Natural killer cell (primary cell): ENCODE results near the gene PCDHB15. TPM values are rescaled to one million over a fixed set of nuclear protein-coding genes. Genes with fewer than 3 reads are reported as not detected.
A peak's percentile ranks its signal among the peaks of the same experiment; 100 is the strongest.
"Not testable (repeated sequence)": the region's sequence is repeated elsewhere in the genome, so short reads cannot be mapped to it uniquely, and the experiment has no call there.

ENCODE experiments used
- ATAC-seq, 3 donors: fragments of 150-1000 bp in 2 of 3; fragments of 200-7000 bp in 1 of 3; cut with Tn5 transposase; 1 replicate in 1 of 3; 2 replicates in 2 of 3; pipeline ENCODE4 v1.10.0; 2021; ENCODE audit warnings: mild to moderate bottlenecking in 2 of 3, moderate library complexity in 2 of 3
- DNase-seq, 2 donors: peaks; one replicate each; pipeline versions ENCODE4 v3.0.0 to v3.0.0-alpha.2; 2013 to 2021; ENCODE audit warnings: mixed read lengths in 1 of 2
- H3K27ac ChIP-seq: one replicate; pipeline ENCODE4 v1.5.1; 2013; ENCODE audit warnings: mild to moderate bottlenecking, low read length
- H3K27me3 ChIP-seq: one replicate; pipeline ENCODE4 v1.6.1; 2013; ENCODE audit warnings: low read length; ENCODE audit not compliant: control insufficient read depth, insufficient read depth
- H3K36me3 ChIP-seq: one replicate; pipeline ENCODE4 v1.6.1; 2013; ENCODE audit warnings: low read length; ENCODE audit not compliant: control insufficient read depth, insufficient read depth
- H3K4me1 ChIP-seq: one replicate; pipeline ENCODE4 v1.6.1; 2013; ENCODE audit warnings: low read length; ENCODE audit not compliant: control insufficient read depth, insufficient read depth
- H3K4me3 ChIP-seq: one replicate; pipeline ENCODE4 v1.5.1; 2013; ENCODE audit warnings: low read length
- H3K9me3 ChIP-seq: one replicate; pipeline ENCODE4 v1.6.1; 2013; ENCODE audit warnings: low read length; ENCODE audit not compliant: control insufficient read depth, insufficient read depth
- H3K27ac Mint-ChIP-seq, 2 donors: one replicate each; pipeline ENCODE4 v1.8.0; 2022; ENCODE audit warnings: mild to moderate bottlenecking in 2 of 2, mixed read lengths in 2 of 2, moderate library complexity in 1 of 2
- H3K27me3 Mint-ChIP-seq, 2 donors: one replicate each; pipeline ENCODE4 v1.8.0; 2022; ENCODE audit warnings: low read depth in 2 of 2, mixed read lengths in 2 of 2
- H3K36me3 Mint-ChIP-seq: one replicate; pipeline ENCODE4 v1.8.0; 2022; ENCODE audit warnings: mixed read lengths
- H3K4me1 Mint-ChIP-seq, 2 donors: one replicate each; pipeline ENCODE4 v1.8.0; 2022; ENCODE audit warnings: mixed read lengths in 2 of 2
- H3K4me3 Mint-ChIP-seq: one replicate; pipeline ENCODE4 v1.8.0; 2022; ENCODE audit warnings: mild to moderate bottlenecking, moderate library complexity, mixed read lengths
- H3K9me3 Mint-ChIP-seq, 2 donors: one replicate each; pipeline ENCODE4 v1.8.0; 2022; ENCODE audit warnings: mixed read lengths in 2 of 2
- WGBS: methylation state at CpG from one replicate; pipeline ENCODE4 v1.1.7; 2013; ENCODE audit warnings: missing lambda C conversion rate; ENCODE audit not compliant: insufficient coverage; 5-methylcytosine and 5-hydroxymethylcytosine counted together
- intact Hi-C: fragments of 100-400 bp; cut with micrococcal nuclease; formaldehyde crosslinking; loops from one replicate; pipeline ENCODE4 v1.14.2; 2022
- total RNA-seq, 4 donors: library from RNA; stranded (reverse); fragments of 120-200 nt in 1 of 4; gene quantifications; one replicate each; pipeline versions ENCODE4 v1.2.3 to v1.2.4, GENCODE V29; 2013 to 2022
- TF ChIP-seq, protein P1 (sequence below): fragments of 200-600 bp; IDR thresholded peaks from one replicate; pipeline ENCODE4 v1.8.0; 2022; ENCODE audit warnings: antibody characterized with exemption

The PCDHB15 gene
- total RNA-seq: not detected
- total RNA-seq (2013): 0.05 TPM

DNA sequence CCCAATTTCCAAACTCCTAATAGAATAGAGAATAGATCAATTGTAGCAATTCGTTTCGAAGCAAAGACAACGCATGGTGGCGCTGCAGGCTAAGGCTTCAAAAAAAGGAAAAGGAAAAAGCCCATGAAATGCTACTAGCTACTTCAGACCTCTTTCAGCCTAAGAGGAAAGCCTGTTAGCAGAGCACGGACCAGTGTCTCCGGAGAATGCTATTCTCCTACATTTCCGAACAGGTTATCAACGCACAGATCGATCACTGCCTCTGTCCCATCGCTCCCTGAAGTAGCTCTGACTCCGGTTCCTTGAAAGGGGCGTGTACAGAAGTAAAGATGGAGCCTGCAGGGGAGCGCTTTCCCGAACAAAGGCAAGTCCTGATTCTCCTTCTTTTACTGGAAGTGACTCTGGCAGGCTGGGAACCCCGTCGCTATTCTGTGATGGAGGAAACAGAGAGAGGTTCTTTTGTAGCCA, at the start of gene PCDHB15:
PCDHB15 (plus strand) TSS at position 146 of the 468 bp plus-strand sequence; CDS start at position 330, 184 bp downstream.
- peak in 1 of 2 donors; percentile 33 for DNase-seq
- Mint-ChIP-seq H3K4me3 (no peak within 1 kb of the TSS), H3K4me1 (no peaks in the 10 kb centered on the region), H3K27ac (no peak within 1 kb of the TSS), H3K9me3 (peaks cover 14 to 20% of the 10 kb centered on the region in 2 donors), H3K27me3 (peaks cover 0 to 7% of the 10 kb centered on the region in 2 donors), H3K36me3 (peaks cover 43% of the 10 kb centered on the region)
- Histone ChIP-seq H3K27ac (no peak within 1 kb of the TSS), H3K4me3 (no peak within 1 kb of the TSS), H3K4me1 (no peaks in the 10 kb centered on the region), H3K36me3 (no peaks in the 10 kb centered on the region), H3K9me3 (peaks cover 55% of the 10 kb centered on the region), H3K27me3 (peaks cover 5% of the 10 kb centered on the region)
- TF ChIP-seq, protein P1, sequence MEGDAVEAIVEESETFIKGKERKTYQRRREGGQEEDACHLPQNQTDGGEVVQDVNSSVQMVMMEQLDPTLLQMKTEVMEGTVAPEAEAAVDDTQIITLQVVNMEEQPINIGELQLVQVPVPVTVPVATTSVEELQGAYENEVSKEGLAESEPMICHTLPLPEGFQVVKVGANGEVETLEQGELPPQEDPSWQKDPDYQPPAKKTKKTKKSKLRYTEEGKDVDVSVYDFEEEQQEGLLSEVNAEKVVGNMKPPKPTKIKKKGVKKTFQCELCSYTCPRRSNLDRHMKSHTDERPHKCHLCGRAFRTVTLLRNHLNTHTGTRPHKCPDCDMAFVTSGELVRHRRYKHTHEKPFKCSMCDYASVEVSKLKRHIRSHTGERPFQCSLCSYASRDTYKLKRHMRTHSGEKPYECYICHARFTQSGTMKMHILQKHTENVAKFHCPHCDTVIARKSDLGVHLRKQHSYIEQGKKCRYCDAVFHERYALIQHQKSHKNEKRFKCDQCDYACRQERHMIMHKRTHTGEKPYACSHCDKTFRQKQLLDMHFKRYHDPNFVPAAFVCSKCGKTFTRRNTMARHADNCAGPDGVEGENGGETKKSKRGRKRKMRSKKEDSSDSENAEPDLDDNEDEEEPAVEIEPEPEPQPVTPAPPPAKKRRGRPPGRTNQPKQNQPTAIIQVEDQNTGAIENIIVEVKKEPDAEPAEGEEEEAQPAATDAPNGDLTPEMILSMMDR: no peak
- WGBS: 18% methylated on average over 16 of the region's 16 CpGs
- ATAC-seq: no peak
- intact Hi-C loops: no loop called here

DNA sequence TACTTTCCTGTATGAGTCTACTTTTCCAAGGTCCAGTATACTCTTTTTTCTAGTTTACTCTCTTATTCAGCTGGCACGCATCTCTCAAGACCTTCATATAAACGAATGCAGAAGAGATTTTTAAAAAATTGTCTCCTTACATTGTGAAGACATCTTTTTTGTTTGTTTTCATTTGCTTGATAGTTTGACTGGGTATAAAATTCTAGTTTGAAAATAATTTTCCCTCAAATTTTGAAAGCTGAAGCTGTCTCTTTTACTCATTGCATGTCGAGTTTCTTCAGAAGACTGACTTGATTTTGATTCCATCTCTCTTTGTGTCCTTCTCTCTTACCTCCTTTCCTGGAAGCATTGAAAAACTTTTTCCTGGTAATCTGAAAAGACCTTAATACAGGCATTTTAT, 48.8 kb upstream of the PCDHB15 start:
- H3K9me3 Mint-ChIP-seq: peaks cover 13 to 22% of the 10 kb centered on the region in 2 donors
- intact Hi-C loops: no loop called here
- Histone ChIP-seq H3K9me3 (peaks cover 2% of the 10 kb centered on the region), H3K27me3 (peaks cover 5% of the 10 kb centered on the region), H3K4me3 (no peak overlapping the region), H3K27ac (no peak overlapping the region), H3K4me1 (no peaks in the 10 kb centered on the region), H3K36me3 (no peaks in the 10 kb centered on the region)
- ATAC-seq (no peak), DNase-seq (no peak)
- no peak overlapping the region for H3K27ac Mint-ChIP-seq
- no peak overlapping the region for H3K4me3 Mint-ChIP-seq
- H3K4me1 Mint-ChIP-seq: no peaks in the 10 kb centered on the region
- peaks cover 0 to 34% of the 10 kb centered on the region in 2 donors for H3K27me3 Mint-ChIP-seq
- H3K36me3 Mint-ChIP-seq: peaks cover 9% of the 10 kb centered on the region
- TF ChIP-seq, protein P1: no peak
- WGBS: 45% methylated on average over 1 of the region's 3 CpGs

DNA sequence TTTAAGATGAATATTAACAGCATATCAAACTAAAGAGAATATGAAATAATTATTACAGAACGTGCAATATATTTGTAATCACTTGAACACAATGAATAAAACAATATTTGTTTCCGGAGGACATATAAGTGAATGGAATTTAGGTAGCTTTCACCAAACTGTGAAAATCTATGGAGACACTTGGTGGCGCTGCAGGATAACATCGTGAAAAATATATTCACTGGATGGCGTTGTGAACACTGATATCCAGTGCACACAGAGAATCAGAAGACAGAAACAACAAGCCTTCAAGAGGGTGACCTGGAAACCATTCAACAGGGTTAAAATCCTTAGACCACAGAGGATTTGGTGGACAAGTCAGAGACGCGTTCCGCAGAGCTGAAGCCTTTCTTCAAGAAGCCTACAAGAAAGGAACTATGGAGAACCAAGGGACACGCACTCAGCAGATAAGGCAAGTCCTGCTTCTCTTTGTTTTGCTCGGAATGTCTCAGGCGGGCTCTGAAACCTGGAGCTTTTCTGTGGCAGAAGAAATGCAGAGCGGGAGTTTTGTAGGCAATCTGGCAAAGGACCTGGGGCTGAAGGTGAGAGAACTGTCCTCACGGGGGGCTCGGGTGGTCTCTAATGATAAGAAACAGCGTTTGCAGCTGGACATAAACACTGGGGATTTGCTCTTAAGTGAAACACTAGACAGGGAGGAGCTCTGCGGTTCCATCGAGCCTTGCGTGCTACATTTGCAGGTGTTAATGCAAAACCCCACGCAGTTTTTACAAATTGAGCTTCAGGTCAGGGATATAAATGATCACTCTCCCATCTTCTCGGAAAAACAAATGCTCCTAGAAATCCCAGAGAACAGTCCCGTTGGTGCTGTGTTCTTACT, 45.6 kb upstream of the PCDHB15 start, which contains the start of gene PCDHB11:
PCDHB11 (plus strand) TSS at position 269 of the 877 bp plus-strand sequence; CDS start at position 417, 148 bp downstream.
- DNase-seq (peak in 1 of 2 donors; percentile 14), ATAC-seq (no peak)
- Mint-ChIP-seq H3K27me3 (peaks cover 0 to 19% of the 10 kb centered on the region in 2 donors), H3K36me3 (peaks cover 9% of the 10 kb centered on the region), H3K9me3 (peaks cover 8 to 17% of the 10 kb centered on the region in 2 donors), H3K27ac (no peak within 1 kb of the TSS), H3K4me1 (no peaks in the 10 kb centered on the region), H3K4me3 (no peak within 1 kb of the TSS)
- H3K27me3 ChIP-seq: peaks cover 7% of the 10 kb centered on the region
- 49% methylated on average over 20 of the region's 21 CpGs for WGBS
- H3K27ac ChIP-seq: no peak within 1 kb of the TSS
- H3K4me3 ChIP-seq: no peak within 1 kb of the TSS
- H3K9me3 ChIP-seq: peaks cover 2% of the 10 kb centered on the region
- TF ChIP-seq, protein P1: no peak
- intact Hi-C loops: no loop called here
- H3K36me3 ChIP-seq: no peaks in the 10 kb centered on the region
- H3K4me1 ChIP-seq: no peaks in the 10 kb centered on the region

DNA sequence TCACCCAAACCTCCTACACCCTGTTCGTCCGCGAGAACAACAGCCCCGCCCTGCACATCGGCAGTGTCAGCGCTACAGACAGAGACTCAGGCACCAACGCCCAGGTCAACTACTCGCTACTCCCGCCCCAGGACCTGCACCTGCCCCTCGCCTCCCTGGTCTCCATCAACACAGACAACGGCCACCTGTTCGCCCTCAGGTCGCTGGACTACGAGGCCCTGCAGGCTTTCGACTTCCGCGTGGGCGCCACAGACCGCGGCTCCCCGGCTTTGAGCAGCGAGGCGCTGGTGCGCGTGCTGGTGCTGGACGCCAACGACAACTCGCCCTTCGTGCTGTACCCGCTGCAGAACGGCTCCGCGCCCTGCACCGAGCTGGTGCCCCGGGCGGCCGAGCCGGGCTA, 44.1 kb upstream of the PCDHB15 start:
- H3K27ac Mint-ChIP-seq, H3K27ac ChIP-seq, H3K4me1 ChIP-seq, intact Hi-C loops, H3K36me3 Mint-ChIP-seq, H3K27me3 ChIP-seq, DNase-seq, H3K4me3 ChIP-seq, H3K4me3 Mint-ChIP-seq, H3K4me1 Mint-ChIP-seq, H3K9me3 ChIP-seq, H3K36me3 ChIP-seq, ATAC-seq: not testable (repeated sequence)
- Mint-ChIP-seq H3K9me3 (peaks cover 8 to 16% of the 10 kb centered on the region in 2 donors), H3K27me3 (peaks cover 0 to 19% of the 10 kb centered on the region in 2 donors)
- 30% methylated on average over 14 of the region's 38 CpGs for WGBS

DNA sequence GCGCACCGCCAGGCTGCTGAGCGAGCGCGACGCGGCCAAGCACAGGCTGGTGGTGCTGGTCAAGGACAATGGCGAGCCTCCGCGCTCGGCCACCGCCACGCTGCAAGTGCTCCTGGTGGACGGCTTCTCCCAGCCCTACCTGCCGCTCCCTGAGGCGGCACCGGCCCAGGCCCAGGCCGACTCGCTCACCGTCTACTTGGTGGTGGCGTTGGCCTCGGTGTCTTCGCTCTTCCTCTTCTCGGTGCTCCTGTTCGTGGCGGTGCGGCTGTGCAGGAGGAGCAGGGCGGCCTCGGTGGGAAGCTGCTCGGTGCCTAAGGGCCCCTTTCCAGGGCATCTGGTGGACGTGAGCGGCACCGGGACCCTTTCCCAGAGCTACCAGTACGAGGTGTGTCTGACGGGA, 43.5 kb upstream of the PCDHB15 start:
- WGBS: 45% methylated on average over 32 of the region's 35 CpGs

More for the DNA sequence above, 43.5 kb upstream of the PCDHB15 start:
- intact Hi-C loops, H3K9me3 ChIP-seq, ATAC-seq, H3K27ac Mint-ChIP-seq, H3K4me1 ChIP-seq, H3K4me1 Mint-ChIP-seq, H3K4me3 Mint-ChIP-seq, DNase-seq, H3K4me3 ChIP-seq, H3K36me3 ChIP-seq, H3K27ac ChIP-seq, H3K27me3 ChIP-seq, H3K36me3 Mint-ChIP-seq: not testable (repeated sequence)
- Mint-ChIP-seq H3K9me3 (peaks cover 7 to 11% of the 10 kb centered on the region in 2 donors), H3K27me3 (peaks cover 0 to 22% of the 10 kb centered on the region in 2 donors)
